ENCODE data around the gene GRK3. TPM values are rescaled to one million over a fixed set of nuclear protein-coding genes. Genes with fewer than 3 reads are reported as not detected.

GRK3 gene
- total RNA-seq, 1 donor from 2014 or later, result 7.1 TPM

GRCh38 chr22:25668437-25668836 is 104.0 kb downstream of the GRK3 start:
- Mint-ChIP-seq H3K27me3 (ENCODE audit: unreplicated experiment) (no peaks in the 10 kb centered on the region), H3K4me3 (ENCODE audit: unreplicated experiment) (no peak overlapping the region), H3K4me1 (ENCODE audit: unreplicated experiment) (peaks cover 9% of the 10 kb centered on the region), H3K36me3 (ENCODE audit: low read depth, unreplicated experiment) (no peaks in the 10 kb centered on the region), H3K9me3 (ENCODE audit: unreplicated experiment) (no peaks in the 10 kb centered on the region), H3K27ac (ENCODE audit: unreplicated experiment) (no peak overlapping the region)
- no peak for TF ChIP-seq CTCF (IDR thresholded peaks at IDR 0.05; ENCODE audit: unreplicated experiment)
- no peak for DNase-seq (ENCODE audit: low spot score)

GRCh38 chr22:25669253-25670069 is 105.0 kb downstream of the GRK3 start:
- Mint-ChIP-seq H3K36me3 (ENCODE audit: low read depth, unreplicated experiment) (no peaks in the 10 kb centered on the region), H3K9me3 (ENCODE audit: unreplicated experiment) (no peaks in the 10 kb centered on the region), H3K27me3 (ENCODE audit: unreplicated experiment) (no peaks in the 10 kb centered on the region), H3K4me1 (ENCODE audit: unreplicated experiment) (peaks cover 9% of the 10 kb centered on the region), H3K4me3 (ENCODE audit: unreplicated experiment) (no peak overlapping the region), H3K27ac (ENCODE audit: unreplicated experiment) (no peak overlapping the region)
- no peak for TF ChIP-seq CTCF (IDR thresholded peaks at IDR 0.05; ENCODE audit: unreplicated experiment)
- DNase-seq (ENCODE audit: low spot score), result no peak

GRCh38 chr22:25670070-25670461 is 105.6 kb downstream of the GRK3 start:
- no peak overlapping the region for H3K27ac Mint-ChIP-seq (ENCODE audit: unreplicated experiment)
- H3K9me3 Mint-ChIP-seq (ENCODE audit: unreplicated experiment), result no peaks in the 10 kb centered on the region
- TF ChIP-seq CTCF (IDR thresholded peaks at IDR 0.05; ENCODE audit: unreplicated experiment), result no peak
- no peak overlapping the region for H3K4me3 Mint-ChIP-seq (ENCODE audit: unreplicated experiment)
- peaks cover 9% of the 10 kb centered on the region for H3K4me1 Mint-ChIP-seq (ENCODE audit: unreplicated experiment)
- no peaks in the 10 kb centered on the region for H3K36me3 Mint-ChIP-seq (ENCODE audit: low read depth, unreplicated experiment)
- H3K27me3 Mint-ChIP-seq (ENCODE audit: unreplicated experiment), result no peaks in the 10 kb centered on the region
- no peak for DNase-seq (ENCODE audit: low spot score)

- Mint-ChIP-seq H3K27me3 (ENCODE audit: unreplicated experiment) (no peaks in the 10 kb centered on the region), H3K36me3 (ENCODE audit: low read depth, unreplicated experiment) (no peaks in the 10 kb centered on the region), H3K9me3 (ENCODE audit: unreplicated experiment) (no peaks in the 10 kb centered on the region), H3K4me1 (ENCODE audit: unreplicated experiment) (no peaks in the 10 kb centered on the region), H3K27ac (ENCODE audit: unreplicated experiment) (no peak overlapping the region), H3K4me3 (ENCODE audit: unreplicated experiment) (no peak overlapping the region)
- no peak for DNase-seq (ENCODE audit: low spot score)
- no peak for TF ChIP-seq CTCF (IDR thresholded peaks at IDR 0.05; ENCODE audit: unreplicated experiment)
Measured at GRCh38 chr22:25672289-25673084, 108.0 kb downstream of the GRK3 start.

GRCh38 chr22:25673713-25674112 is 109.2 kb downstream of the GRK3 start:
- Mint-ChIP-seq H3K36me3 (ENCODE audit: low read depth, unreplicated experiment) (no peaks in the 10 kb centered on the region), H3K9me3 (ENCODE audit: unreplicated experiment) (no peaks in the 10 kb centered on the region), H3K27ac (ENCODE audit: unreplicated experiment) (no peak overlapping the region), H3K4me3 (ENCODE audit: unreplicated experiment) (no peak overlapping the region), H3K27me3 (ENCODE audit: unreplicated experiment) (no peaks in the 10 kb centered on the region), H3K4me1 (ENCODE audit: unreplicated experiment) (no peaks in the 10 kb centered on the region)
- DNase-seq (ENCODE audit: low spot score), result no peak
- no peak for TF ChIP-seq CTCF (IDR thresholded peaks at IDR 0.05; ENCODE audit: unreplicated experiment)

All from endothelial cell (in vitro differentiated cells).